Measurements from ENCODE around the gene AATK.
"Not testable (repeated sequence)": the region's sequence is repeated elsewhere in the genome, so short reads cannot be mapped to it uniquely, and the experiment has no call there.

AATK gene

DNA sequence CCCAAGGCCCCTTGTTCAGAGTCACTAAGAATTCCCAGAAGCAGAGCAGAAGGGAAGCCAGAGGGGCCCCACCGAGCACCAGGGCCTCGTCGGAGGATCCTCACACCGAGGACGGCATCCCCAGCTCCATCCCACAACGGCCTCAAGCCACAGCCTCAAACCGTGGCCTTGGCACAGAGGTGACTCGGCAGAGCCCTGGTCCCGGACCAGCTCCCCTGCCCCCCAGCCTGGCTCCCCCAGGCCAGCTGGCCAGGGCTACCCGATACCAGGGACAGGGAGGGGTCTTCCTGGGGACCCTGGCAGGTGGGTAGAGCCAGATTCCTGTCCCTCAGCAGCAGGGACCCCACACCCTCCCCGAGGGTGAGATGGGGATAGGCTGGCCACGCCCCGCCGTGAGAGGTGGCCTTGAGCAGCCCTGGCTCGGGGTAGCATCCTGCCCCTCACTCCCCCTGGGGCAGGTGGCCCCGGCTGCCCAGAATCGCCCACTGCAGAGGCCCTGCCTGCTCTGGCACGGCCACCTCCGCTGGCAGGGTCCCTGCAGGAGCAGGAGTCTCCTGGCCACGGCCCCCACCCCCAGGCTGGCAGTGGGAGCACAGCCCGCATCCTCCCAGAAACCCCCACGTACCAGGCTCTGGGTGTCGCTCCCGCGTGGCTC, 6.3 kb downstream of the AATK start:
- no peak for DNase-seq

DNA sequence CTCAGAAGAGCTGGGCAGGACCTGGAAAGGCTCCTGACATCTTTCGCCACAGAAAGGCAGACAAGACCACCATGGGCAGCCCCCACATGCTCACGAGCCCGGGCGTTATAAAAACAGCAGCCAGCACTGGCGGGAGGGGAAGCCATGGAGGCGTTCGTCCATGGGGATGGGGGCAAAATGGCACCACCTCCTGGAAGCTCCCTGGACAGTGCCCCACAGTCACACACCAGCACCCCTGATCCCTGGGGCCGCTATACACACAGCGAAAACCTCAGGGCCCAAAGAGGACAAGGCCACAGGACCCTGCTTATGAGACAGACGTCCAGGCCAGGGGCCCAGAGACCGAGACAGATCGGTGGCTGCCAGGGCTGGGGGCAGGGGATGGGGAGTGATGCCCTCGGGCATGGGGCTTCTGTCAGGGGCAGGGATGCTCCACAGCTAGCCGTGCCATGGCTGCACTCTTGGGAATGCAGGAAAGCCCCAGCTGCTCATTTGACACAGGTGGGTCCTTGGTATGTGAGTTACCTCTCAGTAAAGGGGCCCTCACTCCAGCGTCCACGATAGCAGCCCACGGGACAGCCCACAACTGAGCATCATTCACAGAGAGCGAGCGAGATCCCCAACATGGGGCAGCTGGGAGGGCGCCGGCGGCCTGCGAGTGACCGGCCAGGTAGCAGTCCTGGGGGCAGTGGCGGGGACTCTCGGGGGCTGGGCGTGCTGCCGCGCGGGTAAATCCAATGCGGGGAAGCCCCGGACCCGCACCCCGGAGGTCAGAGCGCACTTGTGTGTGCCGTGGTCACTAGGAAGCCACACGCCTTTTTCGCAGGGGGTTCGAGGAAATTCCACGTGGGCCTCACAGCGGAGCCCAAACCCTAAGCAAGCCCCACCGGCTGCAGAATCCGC, 7.1 kb downstream of the AATK start:
- DNase-seq: no peak

DNA sequence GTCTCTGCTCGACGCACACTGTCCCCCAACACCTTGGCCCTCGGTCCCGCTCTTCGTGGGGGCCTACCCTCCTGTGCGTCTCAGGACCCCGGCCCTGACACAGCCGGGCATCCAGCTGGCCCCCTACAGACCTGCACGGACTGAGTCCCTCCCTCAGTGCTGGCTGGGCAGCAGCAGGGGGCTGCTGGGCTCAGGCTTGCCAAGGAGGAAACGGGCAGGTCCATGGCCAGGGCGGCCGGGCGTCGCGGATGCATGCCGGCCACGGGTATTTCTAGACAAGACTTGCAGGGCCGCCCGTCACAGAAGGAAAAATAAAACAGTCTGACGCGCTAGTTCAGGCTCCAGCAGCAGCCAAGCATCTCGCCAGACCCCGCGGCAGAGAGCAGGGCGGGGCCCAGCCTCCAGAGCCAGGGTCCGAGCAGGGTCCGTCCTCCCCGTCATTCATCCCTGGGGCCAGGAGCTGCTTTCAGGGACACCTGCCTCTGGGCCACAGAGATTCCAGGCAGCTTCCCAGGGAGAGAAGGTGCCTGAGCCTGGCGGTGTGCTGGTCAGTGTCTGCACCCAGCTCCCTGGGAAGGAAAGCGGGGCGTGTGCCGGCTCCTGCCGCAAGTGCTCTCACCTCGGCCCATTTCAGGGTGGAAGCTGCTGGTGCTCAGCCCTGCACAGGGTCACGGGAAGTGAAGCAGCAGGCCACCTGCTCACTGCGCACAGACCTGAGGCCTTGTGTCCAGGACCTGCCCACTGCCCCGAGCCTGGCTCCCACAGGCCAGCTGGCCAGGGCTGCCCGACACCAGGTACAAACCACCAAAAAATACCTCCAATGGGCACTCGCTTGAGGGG, 8.0 kb downstream of the AATK start:
- no peak for DNase-seq

DNA sequence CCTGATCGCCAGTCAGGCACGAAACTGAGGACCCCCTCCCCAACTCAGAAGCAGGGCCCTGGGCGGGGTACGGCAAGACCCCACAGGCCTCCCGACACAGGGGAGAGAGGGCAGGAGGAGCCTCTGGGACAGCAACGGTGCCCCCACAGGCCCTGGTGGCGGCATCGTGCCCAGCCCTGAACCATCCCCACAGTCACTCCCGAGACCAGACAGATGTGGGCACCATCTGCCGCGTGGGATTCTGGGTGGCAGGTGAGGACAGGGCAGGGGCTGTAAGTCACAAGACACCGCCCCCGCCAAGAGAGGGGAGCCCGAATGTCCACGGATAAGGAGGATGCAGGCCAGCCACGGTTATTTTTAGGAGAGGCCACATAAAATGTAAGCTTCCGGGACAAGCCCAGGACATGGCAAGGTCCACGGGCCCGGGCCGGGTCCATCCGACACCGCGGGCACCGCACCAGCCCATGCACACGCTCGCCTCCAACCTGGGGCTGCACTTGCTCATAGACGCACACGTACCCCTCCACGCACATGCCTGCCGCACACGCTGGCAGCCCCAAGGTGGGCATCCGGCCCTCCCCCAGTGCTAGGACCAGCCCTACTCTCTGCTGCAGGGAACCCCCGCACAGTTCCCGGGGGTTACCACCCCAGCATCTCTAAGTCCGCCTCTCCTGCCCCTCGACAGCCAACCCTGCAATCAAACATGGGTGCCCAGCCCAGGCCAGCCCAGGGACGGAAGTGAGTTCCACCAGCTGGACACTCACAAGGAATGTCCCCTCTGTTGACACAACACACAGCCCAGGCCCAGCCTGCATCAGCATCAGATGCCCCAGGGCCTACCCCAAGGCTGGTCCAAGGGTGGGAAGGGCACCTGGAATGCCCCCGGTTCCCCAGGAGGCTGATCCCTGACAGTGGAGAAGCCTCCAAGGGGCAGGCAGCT, 8.9 kb downstream of the AATK start:
- DNase-seq: no peak

DNA sequence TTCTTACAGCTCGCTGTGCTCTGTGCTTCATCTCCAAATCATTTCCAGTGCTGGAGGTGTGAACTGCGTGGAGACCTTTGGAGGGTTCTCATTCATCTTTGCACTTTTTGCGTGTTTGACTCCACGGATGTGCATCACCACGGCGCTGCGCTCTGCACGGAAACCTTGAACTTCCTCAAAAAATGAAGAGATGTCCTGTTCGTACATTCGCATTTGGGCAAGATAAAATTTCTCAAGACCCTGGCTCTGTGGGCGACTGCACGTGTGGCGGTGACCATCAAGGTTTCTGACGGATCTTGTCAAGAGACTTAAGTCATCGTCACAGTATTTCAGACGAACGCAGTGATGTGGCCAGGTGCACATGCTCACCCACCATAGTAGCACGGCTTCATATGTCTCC, 11.1 kb downstream of the AATK start:
- DNase-seq: no peak

DNA sequence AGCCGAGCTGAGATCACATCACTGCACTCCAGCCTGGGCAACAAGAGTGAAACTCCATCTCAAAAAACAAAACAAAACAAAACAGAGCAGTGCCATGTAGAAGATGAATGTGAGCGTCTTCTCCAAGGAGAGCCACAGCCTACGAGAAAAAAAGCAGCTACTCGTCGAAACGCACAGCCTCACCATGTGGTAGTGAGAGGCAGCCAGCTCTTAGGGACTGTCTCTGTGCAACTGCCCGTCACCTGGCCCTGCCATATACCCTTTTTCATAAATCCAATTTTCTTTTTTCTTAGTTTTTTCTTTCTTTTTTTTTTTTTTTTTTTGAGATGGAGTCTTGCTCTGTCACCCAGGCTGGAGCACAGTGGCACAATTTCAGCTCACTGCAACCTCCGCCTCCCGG, 12.0 kb downstream of the AATK start:
- not testable (repeated sequence) for DNase-seq

DNA sequence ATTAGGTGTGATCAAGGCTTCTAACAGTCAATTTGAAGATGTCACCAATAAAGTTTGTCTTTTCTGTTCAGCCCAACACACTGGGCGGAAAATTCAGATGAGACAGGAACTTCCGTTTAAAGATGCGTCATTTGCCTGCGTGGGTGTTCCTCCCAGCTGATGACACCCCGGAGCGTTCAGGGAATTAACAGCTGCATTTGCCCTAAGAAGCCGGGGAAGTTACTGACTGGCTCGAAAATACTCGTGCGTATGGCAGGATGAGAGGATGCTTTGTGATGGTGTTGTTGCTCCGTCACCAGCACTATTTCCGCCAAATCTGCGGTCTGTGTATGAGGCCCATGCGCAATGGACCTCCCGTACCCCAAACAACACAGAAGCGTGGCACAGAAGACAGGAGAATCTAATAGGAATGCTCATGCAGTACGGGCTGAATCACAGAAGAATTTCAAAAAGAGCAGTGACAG, 12.6 kb downstream of the AATK start:
- DNase-seq: no peak

DNA sequence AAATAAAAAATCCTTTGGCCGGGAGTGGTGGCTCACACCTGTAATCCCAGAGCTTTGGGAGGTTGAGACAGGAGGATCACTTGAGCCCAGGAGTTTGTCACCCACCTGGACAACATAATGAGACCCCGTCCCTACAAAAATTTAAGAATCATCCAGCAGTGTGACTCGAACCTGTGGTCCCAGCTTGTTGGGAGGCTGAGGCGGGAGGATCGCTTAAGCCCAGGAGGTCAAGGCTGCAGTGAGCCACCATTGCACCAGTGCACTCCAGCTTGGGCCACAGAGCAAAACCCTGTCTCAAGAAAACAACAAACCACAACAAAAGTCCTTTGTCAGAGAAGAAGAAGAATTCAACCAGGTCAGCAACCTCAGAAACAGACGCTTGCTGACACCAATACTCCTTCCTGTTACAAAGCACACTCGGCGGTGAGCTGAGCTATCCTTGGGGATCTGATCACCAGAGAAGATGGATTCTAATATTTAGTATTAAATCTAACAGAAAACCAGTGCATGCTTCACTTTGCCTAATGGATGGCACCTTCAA, 13.7 kb downstream of the AATK start:
- no peak for DNase-seq

DNA sequence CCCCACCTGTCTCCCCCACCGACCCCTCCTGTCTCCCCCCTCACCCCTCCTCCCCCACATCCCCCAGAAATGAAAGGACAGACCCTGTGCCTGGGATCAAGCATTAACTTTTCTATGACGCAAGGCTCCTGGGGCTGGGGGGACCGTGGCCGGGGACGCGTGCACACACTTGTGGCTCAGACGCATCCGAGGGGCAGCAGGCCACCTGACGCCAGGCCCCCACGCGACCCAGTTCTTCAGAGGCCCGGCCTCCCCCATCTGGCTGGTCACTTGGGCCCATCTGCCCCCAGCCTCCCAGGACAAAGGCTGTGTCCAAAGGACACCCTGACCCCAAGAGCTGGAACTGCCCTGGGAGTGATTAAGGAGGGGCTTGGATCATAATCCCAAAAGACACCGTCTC, 14.7 kb downstream of the AATK start:
- DNase-seq: no peak

DNA sequence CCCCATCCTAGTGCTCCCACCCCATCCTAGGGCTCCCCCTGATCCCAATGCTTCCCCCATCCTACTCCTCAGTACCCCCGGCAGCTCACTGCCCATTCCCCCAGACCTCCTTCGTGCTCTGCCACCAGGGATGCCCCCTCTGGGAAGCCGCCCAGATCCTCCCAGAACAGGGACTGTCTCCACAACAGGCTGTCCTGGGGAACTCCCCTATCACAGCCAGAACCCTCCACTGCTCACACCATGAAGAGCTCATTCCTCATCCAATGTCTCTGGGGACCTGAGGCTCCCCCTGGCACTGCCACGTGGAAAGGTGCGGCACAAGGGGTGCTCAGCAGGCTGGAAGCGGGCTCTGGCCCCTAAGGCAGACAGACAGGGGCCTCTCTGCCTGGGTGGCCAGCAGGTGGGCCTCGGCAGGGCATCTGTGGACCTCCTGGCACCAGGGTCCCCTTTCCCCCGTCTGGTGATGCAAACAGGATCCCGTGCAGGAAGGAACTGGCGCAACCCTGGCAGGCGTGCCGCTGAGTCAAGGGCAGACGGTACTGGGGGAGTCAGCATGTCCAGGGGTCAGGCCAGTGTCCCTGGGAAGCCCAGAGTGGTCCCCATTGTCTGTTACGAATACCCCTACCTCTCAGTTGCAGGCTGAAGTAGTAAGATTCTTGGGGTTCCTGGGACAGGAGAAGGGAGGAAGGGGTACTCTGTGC, 15.5 kb downstream of the AATK start:
- no peak for DNase-seq

DNA sequence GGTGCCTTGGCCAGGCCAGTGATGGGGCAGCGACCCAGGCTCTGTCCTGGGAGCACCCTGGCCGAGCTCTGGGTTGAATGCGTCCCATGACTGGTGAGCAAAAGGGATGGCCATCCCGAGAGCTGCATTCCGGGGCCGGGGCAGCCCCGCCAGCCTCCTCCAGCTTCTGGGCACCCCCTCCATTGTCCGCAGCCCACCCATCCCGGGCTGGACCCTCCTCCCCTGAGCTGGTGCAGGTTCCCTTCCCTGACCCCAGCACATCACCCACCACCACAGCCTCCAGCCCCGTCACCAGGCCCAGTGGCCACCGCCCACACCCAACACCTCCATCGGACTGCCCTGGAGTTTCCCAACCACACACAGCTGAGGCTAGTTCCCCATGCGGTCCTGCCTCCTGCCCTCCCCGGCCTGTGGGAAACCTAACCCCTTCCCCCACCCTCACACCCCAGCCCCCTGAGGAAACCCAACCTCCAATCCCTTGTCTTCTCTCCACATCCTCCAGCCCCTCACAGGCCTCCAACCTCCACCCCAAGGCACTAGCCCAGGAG, 17.0 kb downstream of the AATK start:
- DNase-seq: no peak

DNA sequence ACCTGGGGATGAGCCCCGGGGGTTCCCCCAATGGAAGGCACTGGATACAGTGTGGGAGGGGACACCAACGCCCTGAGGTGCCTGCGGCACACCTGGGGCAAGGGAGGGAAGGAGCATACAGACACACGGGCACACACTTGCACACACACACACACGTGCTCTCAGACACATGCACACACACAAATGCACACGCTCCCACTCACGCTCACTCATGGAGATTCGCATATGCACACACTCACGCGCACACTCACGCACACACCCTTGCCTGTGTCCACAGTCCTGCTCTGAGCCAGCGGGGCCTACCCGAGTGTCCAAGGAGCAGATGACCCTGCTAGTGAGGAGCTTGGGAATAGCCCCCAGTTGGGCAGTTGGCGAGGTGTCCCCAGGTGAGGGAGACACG, 17.4 kb downstream of the AATK start:
- no peak for DNase-seq

DNA sequence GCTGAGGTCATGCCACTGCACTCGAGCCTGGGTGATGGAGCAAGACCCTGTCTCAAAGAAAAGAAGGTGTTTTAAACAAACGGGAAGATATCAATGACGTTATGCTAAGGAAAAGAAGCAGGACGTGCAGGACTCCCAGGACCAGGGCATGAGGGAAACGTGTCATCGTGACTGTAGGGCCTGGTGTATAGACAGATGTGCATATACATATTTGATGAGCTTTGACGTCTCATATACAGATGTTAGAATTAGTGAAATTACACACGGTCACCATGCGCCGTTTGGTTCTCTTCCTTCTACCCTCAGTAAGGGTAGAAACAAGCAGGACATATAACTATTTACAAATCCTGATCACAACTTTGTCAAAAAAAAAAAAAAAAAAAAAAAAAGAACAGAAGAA, 18.3 kb downstream of the AATK start:
- no peak for DNase-seq

DNA sequence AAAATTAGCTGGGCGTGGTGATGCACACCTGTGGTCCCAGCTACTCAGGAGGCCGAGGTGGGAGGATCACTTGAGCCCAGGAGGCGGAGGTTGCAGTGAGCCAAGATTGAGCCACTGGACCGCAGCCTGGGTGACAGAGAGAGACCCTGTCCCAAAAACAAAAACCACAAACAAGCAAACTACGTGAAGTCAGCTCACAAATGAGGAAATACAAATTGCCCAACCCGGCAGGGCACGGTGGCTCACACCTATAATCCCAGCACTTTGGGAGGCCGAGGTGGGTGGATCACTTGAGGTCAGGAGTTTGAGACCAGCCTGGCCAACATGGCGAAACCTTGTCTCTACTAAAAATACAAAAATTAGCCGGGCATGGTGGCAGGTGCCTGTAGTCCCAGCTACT, 19.8 kb downstream of the AATK start:
- DNase-seq: not testable (repeated sequence)

DNA sequence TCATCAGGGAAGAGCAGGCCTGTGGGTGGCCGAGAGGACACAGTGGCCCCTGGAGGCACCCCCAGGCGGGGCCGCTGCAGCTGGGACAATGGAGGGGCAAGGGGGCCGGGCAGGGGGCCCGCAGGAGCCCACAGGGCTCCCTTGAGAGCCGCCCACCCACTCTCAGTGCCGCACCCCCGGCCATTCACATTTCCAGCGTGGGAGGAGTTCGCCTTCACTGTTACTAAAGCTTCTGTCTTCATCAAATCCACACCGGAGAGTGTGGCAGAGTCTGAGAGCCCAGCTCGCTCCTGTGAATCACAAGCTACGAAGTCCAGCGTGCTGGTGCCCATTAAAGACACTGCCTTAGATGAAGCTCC, 21.6 kb downstream of the AATK start:
- no peak for DNase-seq

DNA sequence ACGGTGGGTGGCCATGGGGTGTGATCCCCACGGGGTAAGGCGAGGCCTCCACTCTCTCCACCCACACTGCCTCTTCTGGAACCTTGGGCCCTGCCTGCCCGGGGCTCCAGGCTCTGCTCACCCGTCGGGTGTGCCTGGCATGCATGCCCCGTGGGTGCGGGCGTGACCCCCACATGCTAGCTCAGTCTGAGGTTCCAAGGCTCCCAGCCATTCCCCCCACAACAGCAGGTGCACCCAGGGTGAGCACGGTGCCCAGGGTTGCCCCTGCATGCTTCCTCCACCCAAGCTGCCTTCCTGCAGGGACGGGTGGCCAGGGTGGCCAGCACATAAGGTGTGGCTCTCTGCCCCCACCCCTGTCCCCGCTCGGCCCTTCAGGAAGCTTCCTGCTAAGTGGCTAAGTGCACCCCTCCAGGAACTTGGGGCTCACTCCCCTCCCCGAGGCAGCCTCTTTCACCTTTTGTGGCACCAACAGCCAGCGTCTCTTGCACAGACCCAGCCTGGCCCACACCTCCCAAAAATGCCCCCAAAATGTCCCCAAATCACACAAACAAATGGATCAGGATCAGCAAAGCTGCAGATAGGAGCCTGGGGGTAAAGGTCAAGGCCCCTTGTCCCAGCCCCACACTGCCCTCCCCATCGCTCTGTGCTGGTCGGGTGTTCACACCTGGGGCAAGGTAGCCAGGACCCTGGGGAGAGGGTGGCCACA, 22.2 kb downstream of the AATK start:
- no peak for DNase-seq

DNA sequence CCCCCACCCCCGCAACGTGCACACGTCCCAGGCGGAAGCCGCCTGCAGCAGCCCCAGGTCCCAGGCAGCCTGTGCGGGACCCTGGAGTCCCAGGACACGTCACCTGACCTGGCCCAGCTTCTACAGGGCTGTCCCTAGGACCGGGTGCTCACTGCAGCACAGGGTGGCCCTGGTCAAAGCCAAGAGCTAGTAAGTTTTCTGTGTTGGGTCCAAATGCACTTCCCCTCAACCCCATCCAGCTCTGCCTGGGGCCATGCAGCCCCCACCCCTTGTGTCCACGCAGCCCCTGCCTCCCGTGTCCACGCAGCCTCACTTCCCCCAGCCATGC, 22.9 kb downstream of the AATK start:
- no peak for DNase-seq

DNA sequence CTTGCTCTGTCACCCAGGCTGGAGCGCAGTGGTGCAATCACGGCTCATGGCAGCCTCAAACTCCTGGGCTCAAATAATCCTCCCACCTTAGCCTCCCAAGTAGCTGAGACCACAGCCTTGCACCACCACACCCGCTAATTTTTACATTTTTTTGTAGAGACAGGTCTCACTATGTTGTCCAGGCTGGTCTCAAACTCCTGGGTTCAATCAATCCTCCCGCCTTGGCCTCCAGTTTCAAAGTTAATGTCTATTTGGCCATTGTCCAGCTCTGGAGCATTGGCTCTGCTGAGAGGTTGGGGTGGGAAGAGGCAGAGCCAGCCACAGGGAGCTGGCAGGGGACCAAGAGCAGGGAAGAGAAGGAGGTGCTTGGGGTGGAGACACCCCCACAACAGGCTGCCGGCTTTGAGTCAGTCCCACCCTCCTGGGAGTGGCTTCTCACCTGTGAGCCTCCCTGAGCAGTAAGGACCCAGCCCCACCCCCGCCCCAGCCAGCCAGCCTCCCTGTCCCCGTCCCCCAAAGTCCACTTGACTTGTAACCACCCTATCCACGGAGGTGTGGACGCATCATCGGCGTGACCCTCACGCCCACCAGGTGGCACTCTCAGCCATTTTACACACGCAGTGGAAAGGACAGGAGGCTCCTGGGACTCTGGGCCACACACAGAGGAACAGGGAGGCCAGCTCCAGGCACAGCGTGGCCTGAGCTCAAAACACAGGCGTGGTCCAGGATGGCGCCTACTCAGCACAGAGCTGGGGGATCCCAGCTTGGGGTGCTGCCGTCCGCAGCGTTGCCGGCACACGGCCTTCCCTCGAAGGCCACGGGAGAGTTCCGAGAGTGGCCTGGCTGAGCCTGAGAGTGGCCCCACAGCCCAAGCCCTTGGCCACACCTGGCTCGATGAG, 23.5 kb downstream of the AATK start:
- DNase-seq: peak; percentile 75

DNA sequence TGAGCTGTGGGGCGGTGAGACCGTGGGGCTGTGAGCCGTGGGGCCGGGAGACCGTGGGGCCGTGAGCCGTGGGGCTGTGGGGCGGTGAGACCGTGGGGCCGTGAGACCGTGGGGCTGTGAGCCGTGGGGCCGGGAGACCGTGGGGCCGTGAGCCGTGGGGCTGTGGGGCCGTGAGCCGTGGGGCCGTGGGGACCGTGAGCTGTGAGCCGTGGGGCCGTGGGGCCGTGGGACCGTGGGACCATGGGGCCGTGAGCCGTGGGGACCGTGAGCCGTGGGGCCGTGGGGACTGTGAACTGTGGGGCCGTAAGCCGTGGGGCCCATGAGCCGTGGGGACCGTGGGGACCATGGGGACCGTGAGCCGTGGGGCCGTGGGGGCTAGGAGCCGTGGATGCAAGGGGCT, 25.3 kb downstream of the AATK start:
- DNase-seq: no peak

DNA sequence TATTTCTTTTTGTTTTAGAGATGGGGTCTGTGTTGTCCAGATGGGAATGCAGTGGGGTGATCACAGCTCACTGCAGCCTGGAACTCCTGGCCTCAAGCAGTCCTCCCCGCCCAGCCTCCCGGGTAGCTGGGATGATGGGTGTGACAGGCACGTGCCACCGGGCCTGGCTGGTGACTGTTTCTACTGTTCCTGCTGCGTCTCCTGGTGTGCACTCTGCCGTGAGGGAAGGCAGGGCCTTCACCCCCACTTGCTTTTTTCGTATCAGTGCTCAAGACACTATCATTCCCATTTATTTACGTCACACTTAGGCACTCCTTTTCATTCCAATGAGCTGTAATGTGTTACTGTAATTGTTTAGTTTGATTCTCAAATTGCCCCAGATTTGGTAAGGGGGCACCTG, 26.0 kb downstream of the AATK start:
- DNase-seq: no peak
